ENCODE results near the gene LAMA4.

Gene LAMA4

DNA sequence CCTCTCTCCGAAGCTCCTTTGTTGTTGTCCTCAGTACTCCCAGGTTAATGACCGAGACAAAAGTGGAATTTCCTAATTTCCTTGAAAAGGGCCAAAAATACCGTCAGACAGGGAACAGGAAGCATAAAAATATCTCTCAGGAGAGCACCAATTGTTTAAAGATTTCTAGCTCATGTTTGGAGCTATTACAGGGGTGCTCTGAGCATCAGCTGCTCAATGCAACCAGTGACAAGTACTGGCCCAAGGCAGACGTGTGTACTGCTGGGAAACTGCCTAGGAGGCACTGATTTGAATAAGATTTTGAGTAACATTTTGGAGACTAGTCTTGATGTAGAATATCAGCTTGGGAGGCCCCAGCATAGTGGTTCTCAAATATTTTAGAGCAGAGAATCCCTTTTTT, 17.3 kb downstream of the LAMA4 start:
- no peak for TF ChIP-seq GATA2 (IDR thresholded peaks at IDR 0.05; ENCODE audit: low read depth, low read length)
- TF ChIP-seq GATA3 (IDR thresholded peaks at IDR 0.05; ENCODE audit: low read depth, low read length), result no peak

DNA sequence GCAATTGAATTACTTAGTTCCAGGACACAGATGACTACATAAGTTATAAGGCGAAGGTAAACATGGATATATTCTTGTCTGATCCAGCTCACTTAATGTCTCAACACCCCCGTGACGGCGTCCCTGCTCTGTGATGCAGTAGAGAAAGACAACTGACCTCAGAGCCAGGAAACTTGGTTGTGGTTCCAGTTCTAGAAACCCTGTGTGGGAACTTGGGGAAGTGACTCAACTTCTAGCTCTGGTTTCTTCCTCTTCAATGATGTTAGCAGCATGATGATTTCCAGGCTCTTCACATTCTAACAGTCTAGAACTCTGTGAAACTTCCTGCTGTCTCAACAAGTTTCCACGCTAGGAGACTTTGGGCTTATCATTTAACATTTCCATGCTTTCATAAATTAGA, 18.4 kb downstream of the LAMA4 start:
- no peak for TF ChIP-seq GATA3 (IDR thresholded peaks at IDR 0.05; ENCODE audit: low read depth, low read length)
- TF ChIP-seq GATA2 (IDR thresholded peaks at IDR 0.05; ENCODE audit: low read depth, low read length), result no peak

DNA sequence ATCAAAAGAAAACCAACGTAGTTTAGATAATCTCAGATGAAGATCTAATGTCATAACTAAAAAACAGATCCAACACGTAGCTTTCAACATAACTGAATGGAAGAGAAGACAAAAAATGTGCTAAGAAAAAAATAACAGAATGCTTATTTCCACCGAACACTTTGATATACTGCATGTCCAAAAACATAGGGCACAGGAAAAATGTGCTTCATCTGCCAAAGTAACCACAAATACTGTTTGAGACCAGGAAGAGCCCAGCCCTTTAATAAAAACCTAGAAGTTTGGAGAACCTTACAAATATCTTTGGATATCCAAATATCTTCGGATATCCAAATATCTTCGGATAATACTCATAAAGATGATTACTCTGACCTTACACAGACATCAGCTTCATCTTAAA, 19.8 kb downstream of the LAMA4 start:
- TF ChIP-seq GATA2 (IDR thresholded peaks at IDR 0.05; ENCODE audit: low read depth, low read length), result no peak
- TF ChIP-seq GATA3 (IDR thresholded peaks at IDR 0.05; ENCODE audit: low read depth, low read length), result 0 out of 2 replicates have a peak, but pooled peaks have one; percentile 9

DNA sequence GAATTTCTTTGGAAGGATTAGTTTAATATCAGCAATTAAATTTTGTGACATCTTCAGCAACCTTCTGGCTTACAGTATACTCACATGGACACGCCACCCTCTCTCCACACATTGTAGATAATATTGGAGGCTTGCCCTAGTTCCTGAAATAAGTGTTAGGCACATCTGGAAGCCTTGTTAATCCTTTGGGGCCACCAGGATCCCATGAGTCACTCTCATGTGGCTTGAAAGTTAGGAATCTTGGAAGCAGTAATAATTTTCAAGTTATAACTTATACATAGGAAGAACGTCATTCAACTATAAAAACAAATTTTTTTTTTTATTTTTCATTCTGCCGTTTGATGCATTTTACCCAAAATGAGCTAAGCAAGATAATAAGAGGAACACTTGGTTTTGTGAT, 20.5 kb downstream of the LAMA4 start:
- TF ChIP-seq GATA2 (IDR thresholded peaks at IDR 0.05; ENCODE audit: low read depth, low read length), result no peak
- no peak for TF ChIP-seq GATA3 (IDR thresholded peaks at IDR 0.05; ENCODE audit: low read depth, low read length)

DNA sequence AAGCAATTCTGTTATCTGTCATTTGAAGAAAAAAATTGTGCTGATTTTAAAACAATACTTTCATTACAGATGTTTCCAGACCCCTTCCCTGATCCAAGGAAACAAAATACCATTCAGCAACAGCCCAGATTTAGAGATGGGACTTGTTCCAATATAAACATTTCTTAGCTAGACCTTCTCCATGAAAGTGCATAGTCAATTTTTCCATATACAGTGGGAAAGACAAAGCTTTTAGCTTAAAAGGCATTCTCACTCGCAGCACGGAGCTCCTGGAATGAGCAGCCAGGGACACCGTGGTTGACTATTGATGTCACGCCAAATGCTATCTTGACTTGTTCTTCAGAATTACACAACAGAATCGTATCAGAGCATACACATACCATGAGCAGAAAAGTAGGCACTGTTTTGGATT, 21.5 kb downstream of the LAMA4 start:
- TF ChIP-seq GATA2 (IDR thresholded peaks at IDR 0.05; ENCODE audit: low read depth, low read length), result no peak; the same call in 1 of the 2 replicates
- TF ChIP-seq GATA3 (IDR thresholded peaks at IDR 0.05; ENCODE audit: low read depth, low read length), result no peak

DNA sequence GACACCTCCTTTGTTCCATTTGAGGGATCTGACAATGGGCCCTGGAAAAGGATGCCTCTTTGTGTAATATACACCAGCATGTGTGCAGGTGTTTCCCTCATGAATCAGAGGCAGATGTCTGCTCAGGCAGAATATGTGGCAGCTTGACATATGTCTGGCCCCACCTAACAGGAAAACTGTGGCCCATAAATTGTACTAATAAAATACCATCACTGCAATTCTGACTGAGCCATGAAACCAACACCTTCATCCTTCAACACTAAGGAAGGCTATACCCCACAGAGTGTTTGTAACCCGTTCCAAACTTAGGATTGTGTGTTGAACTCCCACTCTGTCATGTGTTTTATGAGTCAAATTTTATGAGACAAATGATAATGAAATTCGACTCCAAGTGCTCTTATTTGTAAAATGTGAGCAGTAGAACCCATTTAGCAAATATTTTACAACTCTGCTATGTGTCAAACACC, 22.7 kb downstream of the LAMA4 start:
- TF ChIP-seq GATA2 (IDR thresholded peaks at IDR 0.05; ENCODE audit: low read depth, low read length) (no peak), GATA3 (IDR thresholded peaks at IDR 0.05; ENCODE audit: low read depth, low read length) (no peak)

DNA sequence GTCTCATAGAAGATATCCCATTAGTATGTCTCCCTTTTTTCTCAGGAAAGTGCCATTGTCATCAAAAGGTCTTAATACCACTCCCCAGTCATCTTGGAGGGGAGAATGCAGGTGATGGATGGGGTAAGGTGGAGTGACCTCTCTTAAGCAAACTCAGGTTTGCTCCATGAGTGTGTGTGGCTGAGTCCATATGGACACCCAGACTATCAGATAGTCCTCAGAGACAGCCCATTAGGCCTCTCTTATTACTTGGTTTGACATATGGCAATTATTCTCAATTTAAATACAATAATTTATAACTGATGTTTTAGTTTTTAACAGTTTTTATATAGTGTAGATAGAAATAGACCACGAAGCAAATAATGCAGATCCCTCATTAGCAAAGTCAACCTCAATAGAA, 23.2 kb downstream of the LAMA4 start:
- TF ChIP-seq GATA3 (IDR thresholded peaks at IDR 0.05; ENCODE audit: low read depth, low read length), result no peak
- TF ChIP-seq GATA2 (IDR thresholded peaks at IDR 0.05; ENCODE audit: low read depth, low read length), result no peak

DNA sequence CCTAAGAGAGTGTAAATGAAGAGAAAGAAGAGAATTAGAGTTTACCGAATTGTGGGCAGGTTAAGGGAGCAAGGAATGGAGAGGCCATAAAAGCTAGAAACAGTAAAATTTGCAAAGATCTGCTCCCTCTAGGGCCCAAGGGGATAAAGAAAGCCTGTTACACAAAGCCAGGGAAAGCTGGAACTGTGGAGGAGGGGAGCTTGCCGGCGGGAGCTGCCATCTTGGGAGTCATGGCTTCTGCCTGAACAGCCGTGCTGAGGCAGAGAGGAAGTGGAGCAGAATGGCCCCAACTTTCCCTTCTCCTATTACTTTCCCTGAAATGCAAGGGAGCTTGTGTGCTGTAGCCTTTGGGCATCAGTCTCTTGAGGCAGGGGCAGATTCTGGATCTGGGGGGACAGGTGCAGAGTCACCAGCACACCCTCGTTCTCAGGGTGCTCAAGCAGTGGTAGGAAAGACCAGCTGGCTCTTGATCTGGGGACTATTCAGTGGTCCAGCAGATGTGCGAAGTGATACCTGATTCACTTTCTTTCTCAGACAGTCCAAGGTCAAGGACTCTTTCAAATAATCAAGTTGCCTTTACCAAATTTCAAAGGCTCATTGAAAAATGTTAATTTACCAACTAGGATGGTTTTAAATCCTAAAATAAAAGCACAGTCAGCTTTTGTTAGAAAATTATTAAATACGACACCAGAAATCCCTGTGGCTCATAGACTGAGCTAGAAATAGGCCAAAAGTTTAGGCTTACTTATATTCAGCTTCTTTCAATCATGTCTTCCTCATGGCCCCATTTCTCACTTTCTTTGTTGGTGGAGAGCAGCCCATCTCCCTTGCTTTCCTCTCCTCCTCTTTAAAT, 25.7 kb downstream of the LAMA4 start:
- TF ChIP-seq GATA2 (IDR thresholded peaks at IDR 0.05; ENCODE audit: low read depth, low read length) (no peak), GATA3 (IDR thresholded peaks at IDR 0.05; ENCODE audit: low read depth, low read length) (no peak)

DNA sequence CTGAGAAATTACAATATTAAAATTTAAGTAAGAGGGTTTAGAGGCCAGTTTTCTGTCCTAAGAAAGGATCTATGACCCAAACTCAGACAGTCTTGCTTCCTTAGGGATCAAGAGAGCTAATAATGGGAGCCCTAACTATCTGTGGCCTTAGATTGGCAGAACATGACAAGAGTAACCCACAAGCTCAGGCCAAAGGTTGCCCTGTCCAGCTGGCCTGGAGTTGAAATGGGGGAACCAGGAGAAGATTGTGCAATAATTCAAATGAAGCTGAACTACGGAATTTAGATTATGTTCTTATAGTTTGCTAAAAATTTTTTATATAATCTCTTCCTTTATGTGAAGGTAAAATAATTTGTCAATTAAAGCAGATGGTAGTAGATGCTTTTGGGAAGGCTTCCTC, 26.4 kb downstream of the LAMA4 start:
- TF ChIP-seq GATA3 (IDR thresholded peaks at IDR 0.05; ENCODE audit: low read depth, low read length) (no peak), GATA2 (IDR thresholded peaks at IDR 0.05; ENCODE audit: low read depth, low read length) (no peak)

DNA sequence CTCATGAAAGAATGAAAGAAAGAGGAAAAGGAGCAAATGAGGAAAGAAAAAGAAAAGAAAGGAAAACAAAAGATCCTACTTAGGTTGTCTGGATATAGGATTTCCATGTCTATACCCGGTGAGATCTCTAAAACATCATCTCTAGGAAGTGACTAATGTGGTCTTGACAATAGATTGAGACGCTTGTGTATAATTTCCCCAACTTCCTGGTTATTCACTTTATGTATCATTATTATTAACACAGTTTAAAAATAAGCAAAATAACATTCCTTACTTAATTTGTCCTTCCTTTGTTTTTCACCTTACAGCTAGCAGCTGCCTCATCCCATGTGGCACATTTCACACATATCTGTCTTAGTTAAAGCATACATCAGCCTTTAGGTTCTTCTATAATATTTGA, 27.0 kb downstream of the LAMA4 start:
- no peak for TF ChIP-seq GATA2 (IDR thresholded peaks at IDR 0.05; ENCODE audit: low read depth, low read length)
- no peak for TF ChIP-seq GATA3 (IDR thresholded peaks at IDR 0.05; ENCODE audit: low read depth, low read length)

DNA sequence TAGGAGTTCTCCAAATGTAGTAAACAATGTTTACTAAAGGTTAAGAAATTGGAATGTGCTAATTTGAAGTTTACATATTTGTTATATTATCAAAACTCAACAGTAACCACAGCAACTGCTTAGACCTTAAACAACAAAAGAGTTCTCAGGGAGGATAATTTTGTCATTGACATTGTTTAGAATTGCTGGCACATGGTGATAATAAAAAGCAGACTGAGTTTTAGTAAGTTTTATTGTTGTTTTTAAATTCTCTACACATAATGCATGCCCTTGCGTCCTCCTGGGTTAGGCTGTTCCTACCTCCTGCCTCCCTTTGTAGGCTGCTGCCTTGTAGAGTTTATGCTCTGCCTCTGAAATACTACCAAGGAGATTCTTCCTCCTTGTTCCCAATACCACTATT, 28.7 kb downstream of the LAMA4 start:
- TF ChIP-seq GATA3 (IDR thresholded peaks at IDR 0.05; ENCODE audit: low read depth, low read length) (no peak), GATA2 (IDR thresholded peaks at IDR 0.05; ENCODE audit: low read depth, low read length) (no peak)

DNA sequence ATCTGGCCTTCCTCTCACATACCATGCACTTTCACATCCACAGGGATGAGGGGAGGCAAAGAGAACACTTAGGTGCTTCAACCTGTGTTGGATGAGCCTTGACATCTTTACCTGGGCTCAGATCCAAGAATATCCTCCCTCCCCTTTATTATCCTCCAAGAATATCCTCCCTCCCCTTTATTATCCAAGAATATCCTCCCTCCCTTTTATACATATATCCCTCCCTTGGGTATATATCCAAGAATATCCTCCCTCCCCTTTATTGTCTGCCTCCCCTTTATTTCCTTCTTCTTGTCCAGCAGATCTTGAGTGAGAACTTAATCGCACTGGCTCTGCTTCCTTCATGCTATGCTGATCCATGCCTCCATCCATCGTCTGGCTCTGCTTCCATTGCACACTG, 30.3 kb downstream of the LAMA4 start:
- no peak for TF ChIP-seq GATA3 (IDR thresholded peaks at IDR 0.05; ENCODE audit: low read depth, low read length)
- TF ChIP-seq GATA2 (IDR thresholded peaks at IDR 0.05; ENCODE audit: low read depth, low read length), result no peak

DNA sequence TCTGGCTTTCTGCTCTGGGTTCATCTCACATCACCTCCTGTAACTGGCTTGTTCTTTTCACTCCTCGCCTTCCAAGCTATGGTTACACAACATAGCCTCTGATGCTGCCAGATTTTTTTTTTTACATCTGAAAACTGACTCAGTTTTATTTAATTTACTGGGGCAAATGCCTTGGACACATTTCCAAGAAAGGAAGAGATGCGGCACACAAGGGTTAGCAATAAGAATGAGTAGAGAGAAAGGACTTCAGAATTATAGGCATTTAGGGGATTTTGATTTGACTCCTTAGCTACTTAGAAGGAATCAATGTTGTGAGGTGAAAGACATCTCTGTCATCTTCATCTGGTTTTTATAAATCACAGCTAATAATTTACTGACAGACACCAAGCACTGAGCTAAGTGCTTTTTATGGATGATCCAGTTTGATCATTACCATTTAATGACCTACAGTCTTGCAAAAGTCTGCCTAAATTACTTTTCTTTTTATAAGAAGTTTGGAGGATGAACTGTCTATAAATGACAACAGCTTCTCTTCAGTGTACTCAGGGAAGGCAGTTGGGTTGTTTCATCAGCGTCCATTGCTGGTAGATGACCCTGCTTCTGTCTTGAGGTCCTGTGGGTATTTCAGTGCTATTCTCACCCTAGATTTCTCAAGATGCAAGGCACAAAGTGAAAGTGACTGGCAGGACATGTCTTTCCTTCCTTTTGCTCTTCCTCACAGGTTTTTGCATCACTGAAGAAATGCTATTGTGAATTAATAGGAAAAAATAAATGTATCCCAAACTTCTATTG, 31.1 kb downstream of the LAMA4 start:
- TF ChIP-seq GATA3 (IDR thresholded peaks at IDR 0.05; ENCODE audit: low read depth, low read length), result no peak
- no peak for TF ChIP-seq GATA2 (IDR thresholded peaks at IDR 0.05; ENCODE audit: low read depth, low read length)

DNA sequence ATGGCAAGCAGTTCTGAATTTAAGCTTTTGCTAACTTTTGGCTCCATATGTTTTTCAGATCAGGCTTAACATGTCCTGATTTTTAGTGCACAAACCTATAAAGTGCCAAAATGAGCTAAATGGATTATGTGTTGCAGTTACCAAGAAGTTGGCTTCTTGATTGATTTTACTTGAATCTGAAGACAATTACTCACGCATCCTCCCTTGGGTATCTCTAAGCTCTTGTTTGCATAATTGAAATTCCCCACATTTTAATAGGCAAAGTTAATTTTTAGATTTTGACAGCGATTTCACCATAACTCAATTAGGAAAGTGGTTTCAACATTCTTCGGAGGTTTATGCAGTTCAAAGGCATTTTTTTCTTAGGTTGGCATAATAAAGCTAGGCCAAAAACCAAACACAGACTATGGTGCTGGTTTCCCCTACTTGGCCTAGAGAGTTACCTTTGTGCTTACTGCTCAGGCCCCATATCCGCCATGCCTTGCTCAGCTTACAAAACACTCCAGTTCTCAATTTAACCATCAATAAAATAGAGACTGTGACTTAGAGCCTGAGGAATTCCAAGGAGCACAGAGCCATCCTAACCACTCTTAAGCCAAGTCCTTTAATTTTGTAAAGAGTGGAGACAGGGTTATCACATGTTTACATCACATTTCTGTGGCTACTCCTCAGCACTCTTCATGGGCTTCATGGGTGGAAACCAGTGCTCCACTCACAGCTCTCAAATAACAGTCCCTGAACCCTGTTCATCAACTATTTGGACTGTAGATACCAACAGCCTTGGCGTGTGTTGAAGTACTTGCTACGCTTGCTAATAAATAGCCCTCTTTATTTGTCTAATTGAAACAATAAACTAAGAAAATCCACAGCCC, 32.1 kb downstream of the LAMA4 start:
- TF ChIP-seq GATA3 (IDR thresholded peaks at IDR 0.05; ENCODE audit: low read depth, low read length), result no peak
- TF ChIP-seq GATA2 (IDR thresholded peaks at IDR 0.05; ENCODE audit: low read depth, low read length), result no peak
